ENCODE measurements around the gene ZNF407.

Gene ZNF407

GRCh38 chr18:75048776-75049454 is 451.2 kb downstream of the ZNF407 start:
- Histone ChIP-seq H3K4me2 (ENCODE audit: low read length) (no peak overlapping the region), H3K4me3 (ENCODE audit: low read length) (no peak overlapping the region), H3K27ac (ENCODE audit: low read depth, low read length) (no peak overlapping the region), H3K36me3 (ENCODE audit: control insufficient read depth, low read length) (no peaks in the 10 kb centered on the region), H3F3A (ENCODE audit: control insufficient read depth, insufficient read depth) (no peaks in the 10 kb centered on the region), H3K4me1 (ENCODE audit: control insufficient read depth, low read length) (no peaks in the 10 kb centered on the region), H4K20me1 (ENCODE audit: control insufficient read depth, insufficient read depth, low read depth, low read length) (no peaks in the 10 kb centered on the region), H3K27me3 (ENCODE audit: control insufficient read depth, low read length) (no peaks in the 10 kb centered on the region), H3K9me2 (replicated peaks; ENCODE audit: control insufficient read depth, low read length) (no peaks in the 10 kb centered on the region), H3K79me2 (ENCODE audit: control insufficient read depth, low read length) (no peaks in the 10 kb centered on the region), H3K9me3 (ENCODE audit: control insufficient read depth, insufficient read depth, low read length) (no peaks in the 10 kb centered on the region)
- TF ChIP-seq EZH2phosphoT487 (IDR thresholded peaks at IDR 0.05; ENCODE audit: borderline replicate concordance, low read length) (no peak), CTCF (IDR thresholded peaks at IDR 0.05; ENCODE audit: low read depth, low read length, poor library complexity, severe bottlenecking) (no peak)

GRCh38 chr18:75049455-75049789 is 451.8 kb downstream of the ZNF407 start:
- TF ChIP-seq EZH2phosphoT487 (IDR thresholded peaks at IDR 0.05; ENCODE audit: borderline replicate concordance, low read length), result no peak
- no peak for TF ChIP-seq CTCF (IDR thresholded peaks at IDR 0.05; ENCODE audit: low read depth, low read length, poor library complexity, severe bottlenecking)
- no peak overlapping the region for H3K27ac ChIP-seq (ENCODE audit: low read depth, low read length)
- no peaks in the 10 kb centered on the region for H3K4me1 ChIP-seq (ENCODE audit: control insufficient read depth, low read length)
- no peaks in the 10 kb centered on the region for H4K20me1 ChIP-seq (ENCODE audit: control insufficient read depth, insufficient read depth, low read depth, low read length)
- H3K4me3 ChIP-seq (ENCODE audit: low read length), result no peak overlapping the region
- no peaks in the 10 kb centered on the region for H3K9me3 ChIP-seq (ENCODE audit: control insufficient read depth, insufficient read depth, low read length)
- no peaks in the 10 kb centered on the region for H3F3A ChIP-seq (ENCODE audit: control insufficient read depth, insufficient read depth)
- no peaks in the 10 kb centered on the region for H3K79me2 ChIP-seq (ENCODE audit: control insufficient read depth, low read length)
- H3K4me2 ChIP-seq (ENCODE audit: low read length), result no peak overlapping the region
- H3K36me3 ChIP-seq (ENCODE audit: control insufficient read depth, low read length), result no peaks in the 10 kb centered on the region
- no peaks in the 10 kb centered on the region for H3K9me2 ChIP-seq (replicated peaks; ENCODE audit: control insufficient read depth, low read length)
- no peaks in the 10 kb centered on the region for H3K27me3 ChIP-seq (ENCODE audit: control insufficient read depth, low read length)

- no peaks in the 10 kb centered on the region for H3F3A ChIP-seq (ENCODE audit: control insufficient read depth, insufficient read depth)
- H3K4me3 ChIP-seq (ENCODE audit: low read length), result no peak overlapping the region
- H3K4me1 ChIP-seq (ENCODE audit: control insufficient read depth, low read length), result no peaks in the 10 kb centered on the region
- no peaks in the 10 kb centered on the region for H3K36me3 ChIP-seq (ENCODE audit: control insufficient read depth, low read length)
- H4K20me1 ChIP-seq (ENCODE audit: control insufficient read depth, insufficient read depth, low read depth, low read length), result no peaks in the 10 kb centered on the region
- no peak for TF ChIP-seq EZH2phosphoT487 (IDR thresholded peaks at IDR 0.05; ENCODE audit: borderline replicate concordance, low read length)
- no peak for TF ChIP-seq CTCF (IDR thresholded peaks at IDR 0.05; ENCODE audit: low read depth, low read length, poor library complexity, severe bottlenecking)
- H3K79me2 ChIP-seq (ENCODE audit: control insufficient read depth, low read length), result no peaks in the 10 kb centered on the region
- H3K27ac ChIP-seq (ENCODE audit: low read depth, low read length), result no peak overlapping the region
- no peaks in the 10 kb centered on the region for H3K9me2 ChIP-seq (replicated peaks; ENCODE audit: control insufficient read depth, low read length)
- H3K27me3 ChIP-seq (ENCODE audit: control insufficient read depth, low read length), result no peaks in the 10 kb centered on the region
- no peak overlapping the region for H3K4me2 ChIP-seq (ENCODE audit: low read length)
- no peaks in the 10 kb centered on the region for H3K9me3 ChIP-seq (ENCODE audit: control insufficient read depth, insufficient read depth, low read length)
Measured at GRCh38 chr18:75051757-75052156, 454.1 kb downstream of the ZNF407 start.
